MCF 10A (cell line): ENCODE measurements around the gene XPO4. TPM values are rescaled to one million over a fixed set of nuclear protein-coding genes. Genes with fewer than 3 reads are reported as not detected.

ENCODE experiments used
- BruUV-seq: library from RNA; stranded (reverse); fragments of 400-500 nt; replicated peaks from 2 replicates; lab custom pipeline; 2021; lab: Mats Ljungman, UMichigan
- CTCF ChIA-PET: fragments of 300-600 bp; sonication (Branson Sonifier 250); formaldehyde crosslinking; extraction: SDS; loops from one replicate; lab custom pipeline; 2021; ENCODE audit warnings: antibody characterized with exemption, inconsistent platforms; lab: Yijun Ruan, JAX
- POLR2A ChIA-PET: fragments of 300-600, 350-650 bp; sonication (Branson Sonifier 250); formaldehyde crosslinking; extraction: SDS; loops from one replicate; lab custom pipeline; 2020; ENCODE audit warnings: antibody characterized with exemption, inconsistent platforms; lab: Yijun Ruan, JAX
- DNase-seq: peaks from one replicate; pipeline ENCODE4 v3.0.0-alpha.2; 2018; ENCODE audit not compliant: unreplicated experiment
- H3K27ac Mint-ChIP-seq: one replicate; pipeline ENCODE4 v1.8.0; 2022; ENCODE audit warnings: mild to moderate bottlenecking, low read depth, mixed read lengths; ENCODE audit not compliant: unreplicated experiment
- H3K27me3 Mint-ChIP-seq: one replicate; pipeline ENCODE4 v1.8.0; 2022; ENCODE audit warnings: mixed read lengths; ENCODE audit not compliant: insufficient read depth, unreplicated experiment
- H3K36me3 Mint-ChIP-seq: one replicate; pipeline ENCODE4 v1.8.0; 2022; ENCODE audit warnings: mild to moderate bottlenecking, moderate library complexity, mixed read lengths; ENCODE audit not compliant: insufficient read depth, unreplicated experiment
- H3K4me1 Mint-ChIP-seq: one replicate; pipeline ENCODE4 v1.8.0; 2022; ENCODE audit warnings: mixed read lengths; ENCODE audit not compliant: insufficient read depth, unreplicated experiment
- H3K4me3 Mint-ChIP-seq: one replicate; pipeline ENCODE4 v1.8.0; 2022; ENCODE audit warnings: mild to moderate bottlenecking, moderate library complexity, mixed read lengths; ENCODE audit not compliant: unreplicated experiment
- H3K9me3 Mint-ChIP-seq: one replicate; pipeline ENCODE4 v1.8.0; 2022; ENCODE audit warnings: mixed read lengths; ENCODE audit not compliant: unreplicated experiment
- CTCF ChIP-seq: fragments of 200-600 bp; IDR thresholded peaks from one replicate; pipeline ENCODE4 v1.8.0; 2022; ENCODE audit warnings: antibody characterized with exemption, mild to moderate bottlenecking; ENCODE audit not compliant: unreplicated experiment
- intact Hi-C: fragments of 100-400 bp; cut with micrococcal nuclease; formaldehyde crosslinking; loops from 2 replicates; pipeline ENCODE4 v1.14.1; 2022
- total RNA-seq: library from RNA; stranded (reverse); gene quantifications from 2 replicates; pipeline ENCODE4 v1.2.3, GENCODE V29; 2022

The XPO4 gene
- total RNA-seq, 1 experiment from 2014 or later: 25.8 TPM

- H3K4me3 Mint-ChIP-seq: no peak overlapping the region
- intact Hi-C loops: loop anchor here (10.0 kb wide), 1 partner anchor 465 kb away; no protein-coding TSS in a partner anchor
- ChIA-PET POLR2A (no interaction called here), CTCF (interaction anchor here (3.3 kb wide), 1 partner anchor 8 kb away, joined by 33 read pairs; no protein-coding TSS in a partner anchor)
- BruUV-seq: no TSS peak
- H3K9me3 Mint-ChIP-seq: no peaks in the 10 kb centered on the region
- H3K27ac Mint-ChIP-seq: no peak overlapping the region
- no peak for TF ChIP-seq CTCF
- H3K27me3 Mint-ChIP-seq: no peaks in the 10 kb centered on the region
- H3K4me1 Mint-ChIP-seq: peaks cover 15% of the 10 kb centered on the region
- DNase-seq: no peak
- H3K36me3 Mint-ChIP-seq: peaks cover 31% of the 10 kb centered on the region
These were observed 82.8 kb downstream of the XPO4 start for GRCh38 chr13:20819715-20820114.

DNA sequence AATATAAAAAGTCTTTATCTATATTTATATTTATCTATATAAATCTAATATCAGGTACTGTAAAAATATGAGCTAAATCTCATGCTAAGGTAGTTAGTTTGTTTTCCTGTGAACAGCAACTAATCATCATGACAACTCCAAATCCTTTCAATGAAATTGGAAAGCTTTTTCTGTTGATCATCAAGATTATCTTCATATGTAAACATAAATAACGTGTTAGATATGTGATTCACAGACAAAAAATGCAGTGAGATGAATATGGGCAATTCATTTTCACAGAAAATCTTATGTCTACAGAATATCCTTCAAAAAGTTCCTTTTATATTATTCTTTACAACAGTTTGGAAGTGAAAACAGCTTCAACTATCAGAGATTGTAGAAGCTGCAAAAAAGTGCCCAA, 87.1 kb downstream of the XPO4 start:
- peaks cover 43% of the 10 kb centered on the region for H3K4me1 Mint-ChIP-seq
- BruUV-seq: no TSS peak
- ChIA-PET CTCF (interaction anchor here (0.6 to 3.3 kb wide), 8 partner anchors 12 to 618 kb away, joined by 3 to 51 read pairs (median 4); no protein-coding TSS in a partner anchor), POLR2A (interaction anchor here (0.6 to 3.1 kb wide), 11 partner anchors 10 to 100 kb away, joined by 3 to 22 read pairs (median 3); partner anchors contain the start of genes EEF1AKMT1 and XPO4)
- TF ChIP-seq CTCF: no peak
- no peaks in the 10 kb centered on the region for H3K9me3 Mint-ChIP-seq
- peaks cover 21% of the 10 kb centered on the region for H3K36me3 Mint-ChIP-seq
- no peak for DNase-seq
- intact Hi-C loops: loop anchor here (10.0 kb wide), 1 partner anchor 461 kb away; no protein-coding TSS in a partner anchor
- no peaks in the 10 kb centered on the region for H3K27me3 Mint-ChIP-seq
- no peak overlapping the region for H3K4me3 Mint-ChIP-seq
- H3K27ac Mint-ChIP-seq: peak overlapping the region; percentile 94

DNA sequence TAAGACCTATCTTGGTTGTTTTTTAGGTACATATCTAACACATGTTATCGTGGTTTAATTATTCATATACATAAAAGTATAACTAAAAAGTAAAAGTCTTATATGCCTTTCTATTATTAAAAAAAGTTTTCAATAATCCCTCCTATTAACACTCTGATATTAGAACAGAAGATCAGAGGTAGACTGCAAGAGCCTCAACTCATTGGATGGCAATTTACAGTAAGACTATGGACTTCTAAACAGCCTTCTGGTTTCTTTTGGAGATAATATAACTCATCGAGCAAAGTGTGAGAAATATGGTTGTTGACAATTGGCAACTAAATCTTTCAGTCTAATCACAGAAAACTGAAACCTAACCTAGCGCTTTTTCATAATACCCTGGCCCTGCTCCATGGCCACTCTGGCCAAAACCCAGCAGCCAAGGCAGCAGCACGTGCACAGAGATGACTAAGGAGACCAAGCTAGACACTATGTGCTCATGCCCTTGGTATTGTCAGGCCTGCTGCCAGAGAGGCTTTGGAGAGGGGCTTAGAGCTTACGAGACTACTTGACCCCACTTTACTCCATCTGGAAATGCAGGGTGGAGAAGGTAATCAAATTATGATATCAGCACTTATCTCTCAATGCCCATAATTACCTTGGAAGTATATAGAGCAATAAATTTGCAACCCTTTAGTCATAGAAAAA, 88.2 kb downstream of the XPO4 start:
- intact Hi-C loops: loop anchor here (5.0 to 10.0 kb wide), 2 partner anchors 37 to 460 kb away; no protein-coding TSS in a partner anchor
- no peak for TF ChIP-seq CTCF
- H3K27me3 Mint-ChIP-seq: no peaks in the 10 kb centered on the region
- peak; percentile 96 for DNase-seq
- H3K4me3 Mint-ChIP-seq: peak overlapping the region; percentile 65
- peaks cover 43% of the 10 kb centered on the region for H3K4me1 Mint-ChIP-seq
- CTCF ChIA-PET: interaction anchor here (0.5 to 3.3 kb wide), 6 partner anchors 13 to 546 kb away, joined by 3 to 51 read pairs (median 5); no protein-coding TSS in a partner anchor
- POLR2A ChIA-PET: interaction anchor here (0.5 to 3.1 kb wide), 19 partner anchors 11 to 951 kb away, joined by 3 to 22 read pairs (median 3); partner anchors contain the start of genes EEF1AKMT1, XPO4 and ZMYM5
- peak overlapping the region; percentile 94 for H3K27ac Mint-ChIP-seq
- BruUV-seq: no TSS peak
- H3K36me3 Mint-ChIP-seq: peaks cover 21% of the 10 kb centered on the region
- no peaks in the 10 kb centered on the region for H3K9me3 Mint-ChIP-seq

DNA sequence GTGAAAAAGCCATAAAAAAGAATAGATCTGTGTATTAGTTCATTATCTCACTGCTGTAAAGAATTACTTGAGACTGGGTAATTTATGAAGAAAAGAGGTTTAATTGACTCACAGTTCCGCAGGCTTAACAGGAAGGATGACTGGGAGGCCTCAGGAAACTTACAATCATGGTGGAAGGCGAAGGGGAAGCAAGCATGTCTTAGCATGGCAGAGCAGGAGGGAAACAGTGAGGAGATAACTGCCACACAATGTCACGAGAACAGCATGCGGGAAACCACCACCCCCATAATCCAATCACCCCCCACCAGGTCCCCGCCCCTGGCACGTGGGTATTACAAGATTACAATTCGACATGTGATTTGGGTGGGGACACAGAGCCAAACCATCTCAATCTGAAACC, 89.7 kb downstream of the XPO4 start:
- TF ChIP-seq CTCF: no peak
- Mint-ChIP-seq H3K27me3 (no peaks in the 10 kb centered on the region), H3K27ac (peak overlapping the region; percentile 94), H3K4me3 (peak overlapping the region; percentile 65), H3K36me3 (peaks cover 25% of the 10 kb centered on the region), H3K9me3 (no peaks in the 10 kb centered on the region), H3K4me1 (peaks cover 43% of the 10 kb centered on the region)
- POLR2A ChIA-PET: interaction anchor here (1.1 kb wide), 1 partner anchor 13 kb away, joined by 3 read pairs; no protein-coding TSS in a partner anchor
- CTCF ChIA-PET: no interaction called here
- BruUV-seq: no TSS peak
- no peak for DNase-seq
- intact Hi-C loops: loop anchor here (5.0 to 10.0 kb wide), 2 partner anchors 36 to 458 kb away; no protein-coding TSS in a partner anchor
